Mucosa of descending colon (tissue), 3 donors: ENCODE results near the gene SLC13A2. TPM values are rescaled to one million over a fixed set of nuclear protein-coding genes. Genes with fewer than 3 reads are reported as not detected.

Experiments
- ATAC-seq: fragments of 200-7000 bp; cut with Tn5 transposase; one replicate; pipeline ENCODE4 v1.9.1; 2020; ENCODE audit warnings: mild to moderate bottlenecking, moderate library complexity
- DNase-seq, 3 donors: peaks; one replicate each; pipeline ENCODE4 v3.0.0-alpha.2; 2020
- H3K36me3 ChIP-seq: fragments of 200-600 bp; one replicate; pipeline ENCODE4 v1.8.0; 2021; ENCODE audit warnings: low read depth, mild to moderate bottlenecking
- H3K4me1 ChIP-seq: fragments of 200-600 bp; one replicate; pipeline ENCODE4 v1.8.0; 2021; ENCODE audit warnings: low read depth, mild to moderate bottlenecking
- H3K4me3 ChIP-seq: fragments of 200-600 bp; one replicate; pipeline ENCODE4 v1.8.0; 2021; ENCODE audit warnings: mild to moderate bottlenecking
- H3K9me3 ChIP-seq: fragments of 200-600 bp; one replicate; pipeline ENCODE4 v1.8.0; 2021; ENCODE audit warnings: mild to moderate bottlenecking
- CTCF ChIP-seq: fragments of 200-600 bp; IDR thresholded peaks from one replicate; pipeline ENCODE4 v1.8.0; 2022; ENCODE audit warnings: antibody characterized with exemption, mild to moderate bottlenecking
- intact Hi-C, 2 donors: fragments of 100-400 bp; cut with DNase I in 1 of 2; cut with micrococcal nuclease in 1 of 2; formaldehyde crosslinking; loops; one replicate each; pipeline versions ENCODE4 v1.11.0 to v1.11.1; 2022; cut with DNase I, micrococcal nuclease
- total RNA-seq, 3 donors: library from RNA; stranded (reverse); fragmentation: NEBNext Ultra II Directional in 2 of 3; extraction: Animal tissue kit (Norgen Biotek cat#: 25700) in 2 of 3; gene quantifications; one replicate each; pipeline versions ENCODE4 v1.2.1 to v1.2.4, GENCODE V29; 2021 to 2023
- donor health status: DM: no; HTN: no; CAD: no; lungs with moderate emphysema.
- donor health status: DM: no; HTN: no; CAD: no.
- donor health status: DM: no; HTN: yes; CAD: no.

SLC13A2 gene
- total RNA-seq, 3 donors from 2014 or later, result 14.9 to 87.0 (median 17.1) TPM

DNA sequence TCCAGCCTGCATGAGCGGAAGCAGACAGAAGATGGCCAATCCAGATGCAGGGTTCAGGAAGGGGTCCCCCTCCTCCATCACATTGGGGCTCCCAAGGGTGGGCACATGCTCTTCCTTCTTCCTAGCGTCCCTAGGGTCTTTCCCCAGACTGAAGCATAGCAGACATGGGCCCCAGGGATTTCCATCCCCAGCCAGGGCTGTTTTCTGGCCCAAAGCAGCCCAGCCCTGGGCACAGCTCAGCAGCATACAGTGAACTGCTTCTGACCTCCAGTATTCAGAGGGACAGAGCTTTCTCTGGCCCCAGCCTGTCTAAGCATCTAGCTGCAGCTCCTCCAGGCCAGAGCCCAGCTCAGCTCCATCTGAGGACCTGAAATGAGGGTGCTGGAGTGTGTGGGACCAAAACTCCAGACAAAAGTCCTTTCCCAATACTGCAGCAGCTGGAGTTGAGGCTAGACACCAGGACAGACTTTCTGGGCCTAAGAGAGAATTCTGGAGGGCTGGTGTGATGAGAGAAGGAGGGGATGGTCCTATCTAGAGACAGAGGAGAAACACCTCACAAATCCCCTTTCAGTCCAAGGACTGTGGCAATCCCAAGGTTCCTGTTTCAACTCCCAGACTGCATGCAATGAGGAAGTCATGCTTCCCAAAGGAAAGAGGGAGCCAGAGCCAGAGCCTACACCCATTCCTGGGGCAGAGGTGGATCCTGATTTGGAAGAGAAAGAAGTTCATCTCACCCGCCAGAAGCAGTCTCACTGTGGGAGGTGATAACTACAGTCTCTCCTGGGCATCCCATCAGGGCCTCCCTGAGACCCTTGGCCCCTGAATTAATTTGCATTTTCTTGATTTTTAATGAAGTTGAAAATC is 28.2 kb downstream of the SLC13A2 start:
- peak in 1 of 3 donors; percentile 48 for DNase-seq
- peak; percentile 64 for ATAC-seq
- Histone ChIP-seq H3K36me3 (no peaks in the 10 kb centered on the region), H3K4me3 (no peak overlapping the region), H3K9me3 (no peaks in the 10 kb centered on the region), H3K4me1 (peaks cover 37% of the 10 kb centered on the region)
- intact Hi-C loops, result no loop called here
- no peak for TF ChIP-seq CTCF

DNA sequence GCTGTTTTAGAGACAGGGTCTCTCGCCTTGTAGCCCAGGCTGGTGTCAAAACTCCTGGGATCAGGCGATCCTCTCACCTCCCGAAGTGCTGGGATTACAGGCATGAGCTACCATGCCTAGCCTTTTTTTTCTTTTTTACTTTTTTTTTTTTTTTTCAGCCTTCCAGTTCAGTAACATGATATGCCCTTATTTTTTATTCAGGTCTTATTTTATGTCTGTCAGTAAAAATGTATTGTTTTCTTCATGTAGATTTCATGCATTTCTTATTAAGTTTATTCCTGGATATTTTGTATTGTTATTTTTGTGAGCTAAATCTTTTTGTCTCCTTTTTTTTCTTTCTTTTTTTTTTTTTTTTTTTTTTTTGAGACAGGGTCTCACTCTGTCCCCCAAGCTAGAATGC is 30.0 kb downstream of the SLC13A2 start:
- ATAC-seq (no peak), DNase-seq (no peak)
- TF ChIP-seq CTCF, result no peak
- Histone ChIP-seq H3K36me3 (no peaks in the 10 kb centered on the region), H3K9me3 (no peaks in the 10 kb centered on the region), H3K4me1 (peaks cover 45% of the 10 kb centered on the region), H3K4me3 (no peak overlapping the region)
- intact Hi-C loops, result no loop called here

DNA sequence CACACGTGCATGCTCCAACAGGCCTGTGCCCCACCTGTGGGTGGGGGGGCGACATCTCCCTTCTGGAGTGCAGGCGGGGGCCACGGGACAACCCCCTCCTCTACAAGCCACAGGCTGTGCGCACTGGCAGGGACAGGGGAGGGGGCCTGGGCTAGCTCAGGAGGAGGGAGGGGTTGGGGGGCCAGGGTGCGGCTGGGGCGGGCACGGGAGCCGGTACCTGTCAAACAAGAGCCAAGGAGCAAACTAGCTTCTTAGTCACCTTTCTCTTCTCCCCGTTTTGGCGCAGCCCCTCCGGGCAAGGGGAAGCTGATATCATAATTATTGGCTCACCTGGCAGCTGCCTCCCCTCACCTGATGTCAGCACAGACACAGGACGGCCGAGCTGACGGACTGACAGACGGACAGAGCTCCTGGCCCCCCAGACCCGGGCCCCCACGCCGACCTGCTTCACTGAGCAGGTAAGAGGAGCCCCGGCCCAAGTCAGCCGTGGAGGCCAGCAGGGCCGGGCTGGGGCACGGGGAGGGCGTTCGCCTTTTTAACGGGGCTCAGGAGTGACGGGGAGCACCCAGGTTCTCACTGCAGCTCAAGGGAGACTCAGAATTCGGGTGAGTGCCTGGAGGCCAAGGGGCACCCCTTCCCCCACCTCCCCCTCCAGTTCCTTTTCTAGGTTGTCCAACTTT is 32.7 kb downstream of the SLC13A2 start, which contains the start of gene FOXN1:
Gene FOXN1 (plus strand): TSS at position 363 of the 680 bp plus-strand sequence. CDS start 17,622 bp downstream, outside the sequence.
- ATAC-seq (no peak), DNase-seq (no peak)
- H3K4me1 ChIP-seq, result peaks cover 22% of the 10 kb centered on the region
- intact Hi-C loops, result no loop called here
- no peak for TF ChIP-seq CTCF
- no peak within 1 kb of the TSS for H3K4me3 ChIP-seq
- H3K9me3 ChIP-seq, result no peaks in the 10 kb centered on the region
- H3K36me3 ChIP-seq, result no peaks in the 10 kb centered on the region

GRCh38 chr17:28506763-28507487 is 33.5 kb downstream of the SLC13A2 start:
- ATAC-seq (no peak), DNase-seq (no peak)
- intact Hi-C loops, result no loop called here
- Histone ChIP-seq H3K9me3 (no peaks in the 10 kb centered on the region), H3K4me3 (no peak overlapping the region), H3K4me1 (peaks cover 15% of the 10 kb centered on the region), H3K36me3 (no peaks in the 10 kb centered on the region)
- no peak for TF ChIP-seq CTCF

GRCh38 chr17:28507567-28508203 is 34.2 kb downstream of the SLC13A2 start:
- H3K9me3 ChIP-seq, result no peaks in the 10 kb centered on the region
- peak; percentile 64 for ATAC-seq
- no peak for TF ChIP-seq CTCF
- no peak overlapping the region for H3K4me3 ChIP-seq
- intact Hi-C loops, result no loop called here
- DNase-seq, result peak in 2 of 3 donors; percentile 48 to 70
- H3K4me1 ChIP-seq, result peaks cover 11% of the 10 kb centered on the region
- H3K36me3 ChIP-seq, result no peaks in the 10 kb centered on the region
